H9 (cell line): ENCODE data around the gene RHOD. TPM values are rescaled to one million over a fixed set of nuclear protein-coding genes. Genes with fewer than 3 reads are reported as not detected.

ENCODE experiments used
- DNase-seq: peaks from one replicate; pipeline ENCODE4 v3.0.0-alpha.2; 2017
- H2AFZ ChIP-seq: one replicate; pipeline ENCODE4 v1.6.1; 2013; ENCODE audit warnings: mild to moderate bottlenecking, low read length, control low read depth, moderate library complexity
- H2AK5ac ChIP-seq: 2 replicates; pipeline ENCODE4 v1.6.1; 2013; ENCODE audit warnings: low read length, control low read depth, mixed read lengths; ENCODE audit not compliant: insufficient read length
- H2BK120ac ChIP-seq: one replicate; pipeline ENCODE4 v1.6.1; 2013; ENCODE audit warnings: low read depth, mild to moderate bottlenecking, low read length, control low read depth, inconsistent platforms; ENCODE audit not compliant: poor library complexity, severe bottlenecking
- H2BK12ac ChIP-seq: 2 replicates; pipeline ENCODE4 v1.6.1; 2013; ENCODE audit warnings: low read length, control low read depth, mixed read lengths, low read depth; ENCODE audit not compliant: insufficient read length
- H2BK15ac ChIP-seq: 2 replicates; pipeline ENCODE4 v1.6.1; 2013; ENCODE audit warnings: low read depth, low read length, control low read depth
- H2BK20ac ChIP-seq: one replicate; pipeline ENCODE4 v1.6.1; 2013; ENCODE audit warnings: low read depth, mild to moderate bottlenecking, low read length, control low read depth, inconsistent platforms; ENCODE audit not compliant: poor library complexity, severe bottlenecking
- H2BK5ac ChIP-seq: 2 replicates; pipeline ENCODE4 v1.6.1; 2013; ENCODE audit warnings: low read length, control low read depth, mixed read lengths; ENCODE audit not compliant: insufficient read length
- H3K14ac ChIP-seq: 2 replicates; pipeline ENCODE4 v1.6.1; 2013; ENCODE audit warnings: low read length, control low read depth; ENCODE audit not compliant: insufficient read depth
- H3K18ac ChIP-seq: 2 replicates; pipeline ENCODE4 v1.6.1; 2013; ENCODE audit warnings: low read depth, mild to moderate bottlenecking, mixed read lengths, low read length, control low read depth; ENCODE audit not compliant: insufficient read length
- H3K23ac ChIP-seq: 2 replicates; pipeline ENCODE4 v1.6.1; 2013; ENCODE audit warnings: low read length, control low read depth, mixed read lengths, low read depth; ENCODE audit not compliant: insufficient read length
- H3K23me2 ChIP-seq: 2 replicates; pipeline ENCODE4 v1.6.1; 2013; ENCODE audit warnings: low read depth, mild to moderate bottlenecking, mixed read lengths, low read length, control low read depth; ENCODE audit not compliant: insufficient read length, poor library complexity, severe bottlenecking
- H3K27ac ChIP-seq: 2 replicates; pipeline ENCODE4 v1.5.1; 2013; ENCODE audit warnings: low read length, control low read depth, mixed read lengths, low read depth; ENCODE audit not compliant: insufficient read length
- H3K27me3 ChIP-seq: 2 replicates; pipeline ENCODE4 v1.6.1; 2013; ENCODE audit warnings: low read length, control low read depth, inconsistent platforms; ENCODE audit not compliant: insufficient read depth
- H3K4ac ChIP-seq: 2 replicates; pipeline ENCODE4 v1.6.1; 2013; ENCODE audit warnings: low read depth, mild to moderate bottlenecking, control low read depth, inconsistent platforms, low read length, moderate library complexity
- H3K4me1 ChIP-seq: 2 replicates; pipeline ENCODE4 v1.6.1; 2013; ENCODE audit warnings: low read length, control low read depth, inconsistent platforms; ENCODE audit not compliant: insufficient read depth
- H3K4me2 ChIP-seq: 2 replicates; pipeline ENCODE4 v1.6.1; 2013; ENCODE audit warnings: low read length, control low read depth, mixed read lengths; ENCODE audit not compliant: insufficient read length, insufficient read depth
- H3K56ac ChIP-seq: 2 replicates; pipeline ENCODE4 v1.6.1; 2013; ENCODE audit warnings: low read depth, mild to moderate bottlenecking, mixed read lengths, low read length, control low read depth; ENCODE audit not compliant: insufficient read length
- H3K79me1 ChIP-seq: 2 replicates; pipeline ENCODE4 v1.6.1; 2013; ENCODE audit warnings: low read depth, mild to moderate bottlenecking, moderate library complexity, low read length, control low read depth, inconsistent platforms; ENCODE audit not compliant: insufficient read depth, poor library complexity, severe bottlenecking
- H3K79me2 ChIP-seq: 2 replicates; pipeline ENCODE4 v1.6.1; 2013; ENCODE audit warnings: low read length, control low read depth, inconsistent platforms; ENCODE audit not compliant: insufficient read depth
- H3K9ac ChIP-seq: 2 replicates; pipeline ENCODE4 v1.6.1; 2013; ENCODE audit warnings: low read length, control low read depth, mixed read lengths; ENCODE audit not compliant: insufficient read length; ENCODE audit errors: extremely low read depth
- H3K9me3 ChIP-seq: one replicate; pipeline ENCODE4 v1.6.1; 2013; ENCODE audit warnings: low read depth, low read length, inconsistent platforms; ENCODE audit not compliant: control insufficient read depth
- H3T11ph ChIP-seq: one replicate; pipeline ENCODE4 v1.6.1; 2013; ENCODE audit warnings: mild to moderate bottlenecking, low read length, control low read depth, inconsistent platforms
- H4K20me1 ChIP-seq: one replicate; pipeline ENCODE4 v1.6.1; 2013; ENCODE audit not compliant: control insufficient read depth, insufficient read length, insufficient read depth
- H4K5ac ChIP-seq: 2 replicates; pipeline ENCODE4 v1.6.1; 2013; ENCODE audit warnings: low read depth, mild to moderate bottlenecking, mixed read lengths, low read length, control low read depth; ENCODE audit not compliant: insufficient read length
- H4K8ac ChIP-seq: replicated peaks from 2 replicates; pipeline ENCODE4 v1.6.1; 2013; ENCODE audit warnings: low read length, control low read depth, mixed read lengths, low read depth; ENCODE audit not compliant: insufficient read length
- H4K91ac ChIP-seq: 2 replicates; pipeline ENCODE4 v1.6.1; 2013; ENCODE audit warnings: low read depth, mild to moderate bottlenecking, moderate library complexity, mixed read lengths, low read length, control low read depth; ENCODE audit not compliant: insufficient read length
- H3K27ac Mint-ChIP-seq, 3 experiments: 2 replicates in 2 of 3; 3 replicates in 1 of 3; pipeline ENCODE4 v1.8.0; 2020 to 2021; ENCODE audit warnings: mixed read lengths in 3 of 3, mild to moderate bottlenecking in 1 of 3, moderate library complexity in 1 of 3
- H3K27me3 Mint-ChIP-seq: 2 replicates; pipeline ENCODE4 v1.8.0; 2021; ENCODE audit warnings: low read depth, mild to moderate bottlenecking, moderate library complexity, mixed read lengths
- H3K36me3 Mint-ChIP-seq, 3 experiments: 2 replicates in 2 of 3; 3 replicates in 1 of 3; pipeline ENCODE4 v1.8.0; 2020 to 2021; ENCODE audit warnings: low read depth in 3 of 3, mixed read lengths in 3 of 3; ENCODE audit not compliant: insufficient read depth in 1 of 3
- H3K4me1 Mint-ChIP-seq, 2 experiments: 2 replicates each; pipeline ENCODE4 v1.8.0; 2020; ENCODE audit warnings: mixed read lengths in 2 of 2
- H3K4me3 Mint-ChIP-seq, 2 experiments: 2 replicates in 1 of 2; 3 replicates in 1 of 2; pipeline ENCODE4 v1.8.0; 2020 to 2021; ENCODE audit warnings: mild to moderate bottlenecking in 2 of 2, mixed read lengths in 2 of 2, moderate library complexity in 1 of 2
- H3K9me3 Mint-ChIP-seq, 2 experiments: 2 replicates in 1 of 2; 3 replicates in 1 of 2; pipeline ENCODE4 v1.8.0; 2020; ENCODE audit warnings: mild to moderate bottlenecking in 2 of 2, mixed read lengths in 2 of 2, moderate library complexity in 1 of 2
- WGBS: extraction: QIAGEN DNeasy Blood & Tissue Kit; methylation state at CpG from one replicate; pipeline ENCODE4 v1.1.7; 2013; ENCODE audit warnings: missing lambda C conversion rate, low lambda C conversion rate, mixed read lengths; ENCODE audit not compliant: insufficient read length; ENCODE audit errors: extremely low coverage; 5-methylcytosine and 5-hydroxymethylcytosine counted together
- total RNA-seq: library from RNA; stranded (reverse); gene quantifications from 2 replicates; pipeline ENCODE4 v1.2.1, GENCODE V29; 2021
- TF ChIP-seq, protein P1 (sequence below): fragments of 200-600 bp; sonication (generic); conservative IDR thresholded peaks from 3 replicates; pipeline ENCODE4 v1.8.0; 2021; ENCODE audit warnings: antibody characterized with exemption, mild to moderate bottlenecking

RHOD gene
- total RNA-seq, 1 experiment from 2014 or later = 14.8 TPM

DNA sequence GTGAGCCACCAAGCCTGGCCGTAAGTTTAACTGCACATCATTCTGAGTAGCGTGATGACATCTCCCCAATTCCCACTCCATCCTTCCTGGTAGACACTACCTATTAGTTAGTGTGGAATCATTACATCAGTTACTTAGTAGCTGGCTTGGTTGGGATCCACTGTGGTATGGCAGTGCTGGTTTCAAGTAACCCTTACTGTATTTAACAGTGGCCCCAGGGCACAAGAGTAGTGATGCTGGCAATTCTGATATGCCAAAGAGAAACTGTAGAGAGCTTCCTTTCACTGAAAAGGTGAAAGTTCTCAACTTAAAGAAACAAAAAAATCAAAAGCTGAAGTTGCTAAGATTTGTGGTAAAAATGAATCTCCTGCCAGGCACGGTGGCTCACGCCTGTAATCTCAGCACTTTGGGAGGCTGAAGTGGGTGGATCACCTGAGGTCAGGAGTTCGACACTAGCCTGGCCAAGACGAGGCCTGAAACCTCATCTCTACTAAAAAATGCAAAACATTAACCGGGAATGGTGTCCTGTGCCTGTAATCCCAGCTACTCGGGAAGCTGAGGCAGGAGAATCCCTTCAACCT, 27.2 kb downstream of the RHOD start:
- H4K8ac ChIP-seq = no peak overlapping the region
- no peaks in the 10 kb centered on the region for H3K79me1 ChIP-seq
- Mint-ChIP-seq H3K27me3 (no peaks in the 10 kb centered on the region), H3K27ac (no peak overlapping the region), H3K9me3 (no peaks in the 10 kb centered on the region; a peak in 2 of 5 replicates), H3K36me3 (no peaks in the 10 kb centered on the region; a peak in 1 of 7 replicates), H3K4me3 (no peak overlapping the region), H3K4me1 (peaks cover 10 to 13% of the 10 kb centered on the region in 2 experiments)
- no peaks in the 10 kb centered on the region for H3K23me2 ChIP-seq
- H3K27ac ChIP-seq = no peak overlapping the region
- TF ChIP-seq, protein P1, sequence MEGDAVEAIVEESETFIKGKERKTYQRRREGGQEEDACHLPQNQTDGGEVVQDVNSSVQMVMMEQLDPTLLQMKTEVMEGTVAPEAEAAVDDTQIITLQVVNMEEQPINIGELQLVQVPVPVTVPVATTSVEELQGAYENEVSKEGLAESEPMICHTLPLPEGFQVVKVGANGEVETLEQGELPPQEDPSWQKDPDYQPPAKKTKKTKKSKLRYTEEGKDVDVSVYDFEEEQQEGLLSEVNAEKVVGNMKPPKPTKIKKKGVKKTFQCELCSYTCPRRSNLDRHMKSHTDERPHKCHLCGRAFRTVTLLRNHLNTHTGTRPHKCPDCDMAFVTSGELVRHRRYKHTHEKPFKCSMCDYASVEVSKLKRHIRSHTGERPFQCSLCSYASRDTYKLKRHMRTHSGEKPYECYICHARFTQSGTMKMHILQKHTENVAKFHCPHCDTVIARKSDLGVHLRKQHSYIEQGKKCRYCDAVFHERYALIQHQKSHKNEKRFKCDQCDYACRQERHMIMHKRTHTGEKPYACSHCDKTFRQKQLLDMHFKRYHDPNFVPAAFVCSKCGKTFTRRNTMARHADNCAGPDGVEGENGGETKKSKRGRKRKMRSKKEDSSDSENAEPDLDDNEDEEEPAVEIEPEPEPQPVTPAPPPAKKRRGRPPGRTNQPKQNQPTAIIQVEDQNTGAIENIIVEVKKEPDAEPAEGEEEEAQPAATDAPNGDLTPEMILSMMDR = no peak
- H4K91ac ChIP-seq = no peak overlapping the region
- H3K4me1 ChIP-seq = no peaks in the 10 kb centered on the region
- no peaks in the 10 kb centered on the region for H3K79me2 ChIP-seq
- H3K56ac ChIP-seq = no peak overlapping the region
- no peak overlapping the region for H2AFZ ChIP-seq
- WGBS = no CpG with 5 or more reads among the region's 8 CpGs
- no peak overlapping the region for H3T11ph ChIP-seq
- no peak for DNase-seq
- no peak overlapping the region for H4K5ac ChIP-seq
- H3K4me2 ChIP-seq = no peak overlapping the region
- H3K14ac ChIP-seq = no peak overlapping the region
- no peak overlapping the region for H3K18ac ChIP-seq
- H2BK120ac ChIP-seq = no peak overlapping the region
- no peak overlapping the region for H3K9ac ChIP-seq
- H2BK5ac ChIP-seq = no peak overlapping the region
- no peak overlapping the region for H3K4ac ChIP-seq
- no peak overlapping the region for H2AK5ac ChIP-seq
- H2BK12ac ChIP-seq = no peak overlapping the region
- H3K23ac ChIP-seq = no peak overlapping the region
- no peak overlapping the region for H2BK15ac ChIP-seq
- no peaks in the 10 kb centered on the region for H4K20me1 ChIP-seq
- no peak overlapping the region for H2BK20ac ChIP-seq
- no peaks in the 10 kb centered on the region for H3K9me3 ChIP-seq
- no peaks in the 10 kb centered on the region for H3K27me3 ChIP-seq
